H9 (cell line): ENCODE data around the gene ALOX12. TPM values are rescaled to one million over a fixed set of nuclear protein-coding genes. Genes with fewer than 3 reads are reported as not detected.
A peak's percentile ranks its signal among the peaks of the same experiment; 100 is the strongest.

Experiments
- DNase-seq: peaks from one replicate; pipeline ENCODE4 v3.0.0-alpha.2; 2017
- H2AFZ ChIP-seq: one replicate; pipeline ENCODE4 v1.6.1; 2013; ENCODE audit warnings: mild to moderate bottlenecking, low read length, control low read depth, moderate library complexity
- H2AK5ac ChIP-seq: 2 replicates; pipeline ENCODE4 v1.6.1; 2013; ENCODE audit warnings: low read length, control low read depth, mixed read lengths; ENCODE audit not compliant: insufficient read length
- H2BK120ac ChIP-seq: one replicate; pipeline ENCODE4 v1.6.1; 2013; ENCODE audit warnings: low read depth, mild to moderate bottlenecking, low read length, control low read depth, inconsistent platforms; ENCODE audit not compliant: poor library complexity, severe bottlenecking
- H2BK12ac ChIP-seq: 2 replicates; pipeline ENCODE4 v1.6.1; 2013; ENCODE audit warnings: low read length, control low read depth, mixed read lengths, low read depth; ENCODE audit not compliant: insufficient read length
- H2BK15ac ChIP-seq: 2 replicates; pipeline ENCODE4 v1.6.1; 2013; ENCODE audit warnings: low read depth, low read length, control low read depth
- H2BK20ac ChIP-seq: one replicate; pipeline ENCODE4 v1.6.1; 2013; ENCODE audit warnings: low read depth, mild to moderate bottlenecking, low read length, control low read depth, inconsistent platforms; ENCODE audit not compliant: poor library complexity, severe bottlenecking
- H2BK5ac ChIP-seq: 2 replicates; pipeline ENCODE4 v1.6.1; 2013; ENCODE audit warnings: low read length, control low read depth, mixed read lengths; ENCODE audit not compliant: insufficient read length
- H3K14ac ChIP-seq: 2 replicates; pipeline ENCODE4 v1.6.1; 2013; ENCODE audit warnings: low read length, control low read depth; ENCODE audit not compliant: insufficient read depth
- H3K18ac ChIP-seq: 2 replicates; pipeline ENCODE4 v1.6.1; 2013; ENCODE audit warnings: low read depth, mild to moderate bottlenecking, mixed read lengths, low read length, control low read depth; ENCODE audit not compliant: insufficient read length
- H3K23ac ChIP-seq: 2 replicates; pipeline ENCODE4 v1.6.1; 2013; ENCODE audit warnings: low read length, control low read depth, mixed read lengths, low read depth; ENCODE audit not compliant: insufficient read length
- H3K23me2 ChIP-seq: 2 replicates; pipeline ENCODE4 v1.6.1; 2013; ENCODE audit warnings: low read depth, mild to moderate bottlenecking, mixed read lengths, low read length, control low read depth; ENCODE audit not compliant: insufficient read length, poor library complexity, severe bottlenecking
- H3K27ac ChIP-seq: 2 replicates; pipeline ENCODE4 v1.5.1; 2013; ENCODE audit warnings: low read length, control low read depth, mixed read lengths, low read depth; ENCODE audit not compliant: insufficient read length
- H3K27me3 ChIP-seq: 2 replicates; pipeline ENCODE4 v1.6.1; 2013; ENCODE audit warnings: low read length, control low read depth, inconsistent platforms; ENCODE audit not compliant: insufficient read depth
- H3K4ac ChIP-seq: 2 replicates; pipeline ENCODE4 v1.6.1; 2013; ENCODE audit warnings: low read depth, mild to moderate bottlenecking, control low read depth, inconsistent platforms, low read length, moderate library complexity
- H3K4me1 ChIP-seq: 2 replicates; pipeline ENCODE4 v1.6.1; 2013; ENCODE audit warnings: low read length, control low read depth, inconsistent platforms; ENCODE audit not compliant: insufficient read depth
- H3K4me2 ChIP-seq: 2 replicates; pipeline ENCODE4 v1.6.1; 2013; ENCODE audit warnings: low read length, control low read depth, mixed read lengths; ENCODE audit not compliant: insufficient read length, insufficient read depth
- H3K56ac ChIP-seq: 2 replicates; pipeline ENCODE4 v1.6.1; 2013; ENCODE audit warnings: low read depth, mild to moderate bottlenecking, mixed read lengths, low read length, control low read depth; ENCODE audit not compliant: insufficient read length
- H3K79me1 ChIP-seq: 2 replicates; pipeline ENCODE4 v1.6.1; 2013; ENCODE audit warnings: low read depth, mild to moderate bottlenecking, moderate library complexity, low read length, control low read depth, inconsistent platforms; ENCODE audit not compliant: insufficient read depth, poor library complexity, severe bottlenecking
- H3K79me2 ChIP-seq: 2 replicates; pipeline ENCODE4 v1.6.1; 2013; ENCODE audit warnings: low read length, control low read depth, inconsistent platforms; ENCODE audit not compliant: insufficient read depth
- H3K9ac ChIP-seq: 2 replicates; pipeline ENCODE4 v1.6.1; 2013; ENCODE audit warnings: low read length, control low read depth, mixed read lengths; ENCODE audit not compliant: insufficient read length; ENCODE audit errors: extremely low read depth
- H3K9me3 ChIP-seq: one replicate; pipeline ENCODE4 v1.6.1; 2013; ENCODE audit warnings: low read depth, low read length, inconsistent platforms; ENCODE audit not compliant: control insufficient read depth
- H3T11ph ChIP-seq: one replicate; pipeline ENCODE4 v1.6.1; 2013; ENCODE audit warnings: mild to moderate bottlenecking, low read length, control low read depth, inconsistent platforms
- H4K20me1 ChIP-seq: one replicate; pipeline ENCODE4 v1.6.1; 2013; ENCODE audit not compliant: control insufficient read depth, insufficient read length, insufficient read depth
- H4K5ac ChIP-seq: 2 replicates; pipeline ENCODE4 v1.6.1; 2013; ENCODE audit warnings: low read depth, mild to moderate bottlenecking, mixed read lengths, low read length, control low read depth; ENCODE audit not compliant: insufficient read length
- H4K8ac ChIP-seq: replicated peaks from 2 replicates; pipeline ENCODE4 v1.6.1; 2013; ENCODE audit warnings: low read length, control low read depth, mixed read lengths, low read depth; ENCODE audit not compliant: insufficient read length
- H4K91ac ChIP-seq: 2 replicates; pipeline ENCODE4 v1.6.1; 2013; ENCODE audit warnings: low read depth, mild to moderate bottlenecking, moderate library complexity, mixed read lengths, low read length, control low read depth; ENCODE audit not compliant: insufficient read length
- H3K27ac Mint-ChIP-seq, 3 experiments: 2 replicates in 2 of 3; 3 replicates in 1 of 3; pipeline ENCODE4 v1.8.0; 2020 to 2021; ENCODE audit warnings: mixed read lengths in 3 of 3, mild to moderate bottlenecking in 1 of 3, moderate library complexity in 1 of 3
- H3K27me3 Mint-ChIP-seq: 2 replicates; pipeline ENCODE4 v1.8.0; 2021; ENCODE audit warnings: low read depth, mild to moderate bottlenecking, moderate library complexity, mixed read lengths
- H3K36me3 Mint-ChIP-seq, 3 experiments: 2 replicates in 2 of 3; 3 replicates in 1 of 3; pipeline ENCODE4 v1.8.0; 2020 to 2021; ENCODE audit warnings: low read depth in 3 of 3, mixed read lengths in 3 of 3; ENCODE audit not compliant: insufficient read depth in 1 of 3
- H3K4me1 Mint-ChIP-seq, 2 experiments: 2 replicates each; pipeline ENCODE4 v1.8.0; 2020; ENCODE audit warnings: mixed read lengths in 2 of 2
- H3K4me3 Mint-ChIP-seq, 2 experiments: 2 replicates in 1 of 2; 3 replicates in 1 of 2; pipeline ENCODE4 v1.8.0; 2020 to 2021; ENCODE audit warnings: mild to moderate bottlenecking in 2 of 2, mixed read lengths in 2 of 2, moderate library complexity in 1 of 2
- H3K9me3 Mint-ChIP-seq, 2 experiments: 2 replicates in 1 of 2; 3 replicates in 1 of 2; pipeline ENCODE4 v1.8.0; 2020; ENCODE audit warnings: mild to moderate bottlenecking in 2 of 2, mixed read lengths in 2 of 2, moderate library complexity in 1 of 2
- CTCF ChIP-seq: fragments of 200-600 bp; sonication (generic); conservative IDR thresholded peaks from 3 replicates; pipeline ENCODE4 v1.8.0; 2021; ENCODE audit warnings: antibody characterized with exemption, mild to moderate bottlenecking
- WGBS: extraction: QIAGEN DNeasy Blood & Tissue Kit; methylation state at CpG from one replicate; pipeline ENCODE4 v1.1.7; 2013; ENCODE audit warnings: missing lambda C conversion rate, low lambda C conversion rate, mixed read lengths; ENCODE audit not compliant: insufficient read length; ENCODE audit errors: extremely low coverage; 5-methylcytosine and 5-hydroxymethylcytosine counted together
- total RNA-seq: library from RNA; stranded (reverse); gene quantifications from 2 replicates; pipeline ENCODE4 v1.2.1, GENCODE V29; 2021

ALOX12 gene
- total RNA-seq, 1 experiment from 2014 or later, result 0.81 TPM

GRCh38 chr17:6953689-6954088, 42.2 kb upstream of the ALOX12 start:
- Histone ChIP-seq H3K79me2 (no peaks in the 10 kb centered on the region), H2BK12ac (no peak overlapping the region), H2BK15ac (no peak overlapping the region), H3K4me2 (no peak overlapping the region), H2BK5ac (no peak overlapping the region), H2BK20ac (no peak overlapping the region), H3K79me1 (no peaks in the 10 kb centered on the region), H3K23ac (peak overlapping the region; percentile 79), H3K23me2 (no peaks in the 10 kb centered on the region), H4K20me1 (no peaks in the 10 kb centered on the region), H3K18ac (no peak overlapping the region), H3K14ac (no peak overlapping the region), H3K27ac (no peak overlapping the region), H4K8ac (no peak overlapping the region), H4K5ac (no peak overlapping the region), H3K27me3 (no peaks in the 10 kb centered on the region), H3K4me1 (no peaks in the 10 kb centered on the region), H3K4ac (no peak overlapping the region), H3K9ac (no peak overlapping the region), H4K91ac (no peak overlapping the region), H2AK5ac (no peak overlapping the region), H2BK120ac (no peak overlapping the region), H3K9me3 (no peaks in the 10 kb centered on the region), H2AFZ (no peak overlapping the region), H3K56ac (no peak overlapping the region), H3T11ph (no peak overlapping the region)
- no CpG with 5 or more reads among the region's 5 CpGs for WGBS
- no peak overlapping the region for H3K27ac Mint-ChIP-seq
- H3K4me1 Mint-ChIP-seq, result no peaks in the 10 kb centered on the region
- peaks cover 2 to 9% of the 10 kb centered on the region in 2 experiments; a peak in 4 of 5 replicates for H3K9me3 Mint-ChIP-seq
- peaks cover 20% of the 10 kb centered on the region for H3K27me3 Mint-ChIP-seq
- DNase-seq, result no peak
- no peak for TF ChIP-seq CTCF
- no peak overlapping the region for H3K4me3 Mint-ChIP-seq
- peaks cover 0 to 2% (median 0%) of the 10 kb centered on the region in 3 experiments; a peak in 1 of 7 replicates for H3K36me3 Mint-ChIP-seq
